Esophagus muscularis mucosa (tissue), 4 donors: ENCODE results near the gene TAMM41. TPM values are rescaled to one million over a fixed set of nuclear protein-coding genes. Genes with fewer than 3 reads are reported as not detected.
"Not testable (repeated sequence)": the region's sequence is repeated elsewhere in the genome, so short reads cannot be mapped to it uniquely, and the experiment has no call there.

ENCODE experiments used
- DNase-seq: peaks from one replicate; pipeline ENCODE4 v3.0.0-alpha.2; 2017; ENCODE audit errors: extremely low spot score
- H3K27ac ChIP-seq, 4 donors: fragments of 200-600 bp; sonication (generic); replicated peaks in 1 of 4; 1 replicate in 3 of 4; 2 replicates in 1 of 4; pipeline ENCODE4 v1.5.1; 2016 to 2019; ENCODE audit warnings: mild to moderate bottlenecking in 1 of 4
- H3K27me3 ChIP-seq, 4 donors: fragments of 200-600 bp; sonication (generic); one replicate each; pipeline versions ENCODE4 v1.5.1 to v1.6.0; 2016 to 2019
- H3K36me3 ChIP-seq, 4 donors: fragments of 200-600 bp; sonication (generic); one replicate each; pipeline ENCODE4 v1.5.1; 2016 to 2019
- H3K4me1 ChIP-seq, 4 donors: fragments of 200-600 bp; sonication (generic); one replicate each; pipeline ENCODE4 v1.5.1; 2016 to 2019
- H3K4me3 ChIP-seq, 4 donors: fragments of 200-600 bp; sonication (generic); 1 replicate in 2 of 4; 2 replicates in 2 of 4; pipeline ENCODE4 v1.5.1; 2016 to 2019; ENCODE audit warnings: mild to moderate bottlenecking in 4 of 4, moderate library complexity in 1 of 4
- H3K9me3 ChIP-seq, 4 donors: fragments of 200-600 bp; sonication (generic); 1 replicate in 3 of 4; 2 replicates in 1 of 4; pipeline ENCODE4 v1.5.1; 2016 to 2019
- EP300 ChIP-seq: sonication (generic); formaldehyde crosslinking; IDR thresholded peaks from one replicate; pipeline ENCODE4 v1.6.1; 2017; ENCODE audit warnings: antibody characterized with exemption
- POLR2A ChIP-seq: fragments of 450-650 bp; IDR thresholded peaks from one replicate; pipeline ENCODE4 v1.6.1; 2017; ENCODE audit warnings: antibody characterized with exemption, moderate library complexity, mild to moderate bottlenecking, low read depth
- POLR2AphosphoS5 ChIP-seq, 2 donors: sonication (generic); formaldehyde crosslinking; IDR thresholded peaks; one replicate each; pipeline ENCODE4 v1.6.1; 2017; ENCODE audit warnings: antibody characterized with exemption in 2 of 2
- WGBS: methylation state at CpG from one replicate; pipeline ENCODE4 v1.1.5; 2018; 5-methylcytosine and 5-hydroxymethylcytosine counted together
- intact Hi-C: fragments of 100-400 bp; cut with DNase I; formaldehyde crosslinking; loops from one replicate; pipeline ENCODE4 v1.15.1; 2023
- small RNA-seq, 3 donors: library from RNA; depleted of rRNA; stranded (forward); fragments of <200 nt; gene quantifications; one replicate each; pipeline ENCODE3, GENCODE V24; 2016
- total RNA-seq, 4 donors: library from RNA; depleted of rRNA; stranded (reverse); fragments of >200 nt; gene quantifications; one replicate each; pipeline versions ENCODE4 v1.1.0 to v1.2.1, GENCODE V29; 2016
- TF ChIP-seq, protein P1 (sequence below), 3 experiments: fragments of 200-600 bp in 2 of 3; fragments of 450-650 bp in 1 of 3; sonication (generic) in 2 of 3; IDR thresholded peaks; one replicate each; pipeline ENCODE4 v1.5.1; 2017 to 2019; ENCODE audit warnings: antibody characterized with exemption in 3 of 3, mild to moderate bottlenecking in 2 of 3, moderate library complexity in 1 of 3

The TAMM41 gene
- total RNA-seq, 4 donors from 2014 or later = 4.8 to 8.3 (median 7.2) TPM

DNA sequence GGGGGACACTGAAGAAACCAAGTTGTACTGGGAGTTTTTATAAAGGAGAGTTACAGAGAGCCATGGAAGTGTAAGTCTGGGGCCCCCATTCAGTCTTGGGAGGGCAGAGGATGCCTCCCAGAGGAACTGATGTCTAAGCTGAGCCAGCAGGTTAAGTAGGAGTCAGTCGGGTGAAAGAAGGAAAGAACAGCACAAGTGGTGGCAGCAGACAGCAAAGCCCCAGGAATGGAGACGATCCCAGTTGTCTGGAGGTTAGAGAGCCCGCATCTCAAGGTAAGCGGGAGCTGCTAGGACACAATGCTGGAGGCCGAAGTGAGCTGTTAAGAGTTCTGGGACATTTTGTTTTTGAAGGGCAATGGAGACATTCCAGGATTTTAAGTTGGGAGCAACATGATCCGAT is 88.8 kb downstream of the TAMM41 start:
- Histone ChIP-seq H3K4me3 (no peak overlapping the region), H3K36me3 (no peaks in the 10 kb centered on the region), H3K27me3 (no peaks in the 10 kb centered on the region), H3K27ac (no peak overlapping the region), H3K9me3 (no peaks in the 10 kb centered on the region), H3K4me1 (no peaks in the 10 kb centered on the region)
- intact Hi-C loops = no loop called here
- DNase-seq = no peak
- 79% methylated on average over 6 of the region's 6 CpGs for WGBS
- TF ChIP-seq POLR2A = no peak
- TF ChIP-seq, protein P1, sequence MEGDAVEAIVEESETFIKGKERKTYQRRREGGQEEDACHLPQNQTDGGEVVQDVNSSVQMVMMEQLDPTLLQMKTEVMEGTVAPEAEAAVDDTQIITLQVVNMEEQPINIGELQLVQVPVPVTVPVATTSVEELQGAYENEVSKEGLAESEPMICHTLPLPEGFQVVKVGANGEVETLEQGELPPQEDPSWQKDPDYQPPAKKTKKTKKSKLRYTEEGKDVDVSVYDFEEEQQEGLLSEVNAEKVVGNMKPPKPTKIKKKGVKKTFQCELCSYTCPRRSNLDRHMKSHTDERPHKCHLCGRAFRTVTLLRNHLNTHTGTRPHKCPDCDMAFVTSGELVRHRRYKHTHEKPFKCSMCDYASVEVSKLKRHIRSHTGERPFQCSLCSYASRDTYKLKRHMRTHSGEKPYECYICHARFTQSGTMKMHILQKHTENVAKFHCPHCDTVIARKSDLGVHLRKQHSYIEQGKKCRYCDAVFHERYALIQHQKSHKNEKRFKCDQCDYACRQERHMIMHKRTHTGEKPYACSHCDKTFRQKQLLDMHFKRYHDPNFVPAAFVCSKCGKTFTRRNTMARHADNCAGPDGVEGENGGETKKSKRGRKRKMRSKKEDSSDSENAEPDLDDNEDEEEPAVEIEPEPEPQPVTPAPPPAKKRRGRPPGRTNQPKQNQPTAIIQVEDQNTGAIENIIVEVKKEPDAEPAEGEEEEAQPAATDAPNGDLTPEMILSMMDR (IDR thresholded peaks at IDR 0.05) = no peak
- no peak for TF ChIP-seq EP300
- TF ChIP-seq POLR2AphosphoS5 (IDR thresholded peaks at IDR 0.05) = no peak

DNA sequence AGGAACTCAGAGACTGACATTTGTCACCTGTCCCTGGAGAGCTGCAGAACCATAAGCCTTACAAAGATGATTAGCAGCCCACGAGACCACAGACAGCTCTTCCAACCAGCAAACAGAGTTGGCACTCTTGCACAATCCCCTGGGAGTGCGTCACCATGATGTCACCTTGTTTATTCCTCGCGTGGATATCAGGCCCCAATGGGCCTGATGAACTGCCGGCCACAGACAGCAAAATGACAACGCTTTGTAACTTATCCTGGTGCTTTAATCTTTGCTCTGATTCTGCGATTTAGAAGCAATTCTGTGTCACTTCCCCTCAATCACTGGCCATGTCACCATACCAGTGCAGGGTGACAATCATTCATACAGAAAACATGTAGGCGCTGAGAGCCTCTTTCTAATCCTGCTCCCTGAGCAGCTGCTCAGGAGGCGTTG is 89.2 kb downstream of the TAMM41 start:
- no peak for DNase-seq
- intact Hi-C loops = no loop called here
- Histone ChIP-seq H3K27ac (no peak overlapping the region), H3K36me3 (no peaks in the 10 kb centered on the region), H3K4me1 (no peaks in the 10 kb centered on the region), H3K9me3 (no peaks in the 10 kb centered on the region), H3K27me3 (no peaks in the 10 kb centered on the region), H3K4me3 (no peak overlapping the region)
- WGBS = 75% methylated on average over 9 of the region's 9 CpGs
- no peak for TF ChIP-seq EP300

DNA sequence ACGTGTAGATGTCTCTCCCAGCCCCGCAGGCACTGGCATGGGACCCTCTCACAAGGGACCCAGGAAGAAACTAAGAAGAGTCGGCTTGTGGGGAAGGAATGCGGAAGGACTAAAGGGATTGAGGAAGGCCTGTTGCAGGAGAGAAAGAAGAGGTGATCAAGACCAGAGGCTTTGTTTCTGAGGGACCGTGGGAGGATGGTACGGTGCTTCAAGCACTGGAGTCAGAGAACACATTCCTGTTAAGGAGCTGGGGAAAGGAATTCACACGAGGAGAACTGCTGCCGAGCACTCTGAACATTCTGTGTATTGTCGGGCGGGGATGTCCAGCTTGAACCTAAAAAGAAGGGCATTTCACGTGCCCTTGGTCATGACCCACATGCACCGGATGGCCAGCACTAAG is 91.4 kb downstream of the TAMM41 start:
- Histone ChIP-seq H3K27ac (no peak overlapping the region), H3K9me3 (no peaks in the 10 kb centered on the region), H3K4me1 (no peaks in the 10 kb centered on the region), H3K27me3 (no peaks in the 10 kb centered on the region), H3K4me3 (no peak overlapping the region), H3K36me3 (no peaks in the 10 kb centered on the region)
- DNase-seq = no peak
- 83% methylated on average over 12 of the region's 12 CpGs for WGBS
- TF ChIP-seq POLR2A (no peak), POLR2AphosphoS5 (IDR thresholded peaks at IDR 0.05) (no peak), EP300 (no peak)
- TF ChIP-seq, protein P1 (IDR thresholded peaks at IDR 0.05) = no peak
- intact Hi-C loops = no loop called here

DNA sequence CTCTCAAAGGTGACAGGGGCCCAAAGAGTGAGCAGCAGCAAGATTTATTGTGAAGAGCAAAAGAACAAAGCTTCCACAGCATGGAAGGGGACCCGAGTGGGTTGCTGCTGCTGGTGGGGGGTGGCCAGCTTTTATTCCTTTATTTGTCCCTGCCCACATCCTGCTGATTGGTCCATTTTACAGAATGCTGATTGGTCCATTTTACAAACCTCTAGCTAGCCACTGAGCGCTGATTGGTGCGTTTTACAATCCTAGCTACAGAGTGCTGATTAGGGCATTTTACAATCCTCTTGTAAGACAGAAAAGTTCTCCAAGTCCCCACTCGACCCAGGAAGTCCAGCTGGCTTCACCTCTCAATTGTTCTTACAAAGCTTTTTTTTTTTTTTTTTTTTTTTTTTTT is 94.4 kb downstream of the TAMM41 start:
- DNase-seq, H3K4me3 ChIP-seq, H3K4me1 ChIP-seq, intact Hi-C loops, H3K36me3 ChIP-seq, H3K27ac ChIP-seq, H3K9me3 ChIP-seq, H3K27me3 ChIP-seq: not testable (repeated sequence)
- WGBS = 86% methylated on average over 4 of the region's 4 CpGs

DNA sequence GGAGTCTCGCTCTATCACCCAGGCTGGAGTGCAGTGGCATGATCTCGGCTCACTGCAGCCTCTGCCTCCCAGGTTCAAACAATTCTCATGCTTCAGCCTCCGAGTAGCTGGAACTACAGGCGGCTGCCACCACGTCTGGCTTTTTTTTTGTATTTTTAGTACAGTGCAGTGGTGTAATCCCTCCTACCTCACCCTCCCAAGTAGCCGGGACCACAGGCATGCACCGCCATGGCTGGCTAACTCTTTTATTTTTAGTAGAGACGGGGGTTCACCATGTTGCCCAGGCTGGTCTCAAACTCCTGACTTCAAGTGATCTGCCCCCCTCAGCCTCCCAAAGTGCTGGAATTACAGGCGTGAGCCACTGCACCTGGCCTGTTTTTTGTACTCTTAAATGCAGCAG is 98.4 kb downstream of the TAMM41 start:
- DNase-seq, H3K4me3 ChIP-seq, H3K4me1 ChIP-seq, H3K27ac ChIP-seq, H3K9me3 ChIP-seq, intact Hi-C loops, H3K36me3 ChIP-seq, H3K27me3 ChIP-seq: not testable (repeated sequence)
- 83% methylated on average over 9 of the region's 9 CpGs for WGBS

Small RNA genes within 50 kb of the gene (small RNA-seq; reads per million reads assigned to genes)
- 0 reads per million in 3 donors for gene CYCSP12

Other genes starting within 250 kb of the TAMM41 start
- 100 to 1,000 TPM in 1 of 4 donors, 10 to 100 TPM in 3; 51.5 to 222 (median 80.7) TPM for gene VGLL4, start 203.0 kb downstream of the TAMM41 start, total RNA-seq
- 1 to 10 TPM; 1.2 to 3.0 (median 2.5) TPM for gene SYN2, start 157.5 kb upstream of the TAMM41 start, total RNA-seq